Kidney capillary endothelial cell (primary cell): ENCODE measurements around the gene EP400.

Experiments used
- DNase-seq: peaks from one replicate; pipeline ENCODE4 v3.0.0-alpha.2; 2018; ENCODE audit warnings: low spot score

The EP400 gene

GRCh38 chr12:131911851-131912477 is 37.8 kb upstream of the EP400 start:
- DNase-seq = no peak

GRCh38 chr12:131912518-131913274 is 37.0 kb upstream of the EP400 start:
- DNase-seq = peak; percentile 87

GRCh38 chr12:131913666-131914065 is 36.1 kb upstream of the EP400 start:
- no peak for DNase-seq

- DNase-seq = no peak
Measured at GRCh38 chr12:131914179-131914702, 35.5 kb upstream of the EP400 start.

GRCh38 chr12:131915000-131915689 is 34.6 kb upstream of the EP400 start:
- DNase-seq = no peak

- DNase-seq = no peak
Measured at GRCh38 chr12:131915823-131916222, 33.9 kb upstream of the EP400 start.

- no peak for DNase-seq
Measured at GRCh38 chr12:131916306-131917138, 33.2 kb upstream of the EP400 start.

GRCh38 chr12:131917139-131917710 is 32.5 kb upstream of the EP400 start:
- no peak for DNase-seq

- no peak for DNase-seq
Measured at GRCh38 chr12:131917711-131918306, 31.9 kb upstream of the EP400 start.

- DNase-seq = no peak
Measured at GRCh38 chr12:131918311-131919050, 31.3 kb upstream of the EP400 start.

GRCh38 chr12:131919051-131919347 is 30.7 kb upstream of the EP400 start:
- DNase-seq = no peak

GRCh38 chr12:131919366-131920156 is 30.2 kb upstream of the EP400 start:
- no peak for DNase-seq

- DNase-seq = no peak
Measured at GRCh38 chr12:131920157-131920508, 29.6 kb upstream of the EP400 start.

- DNase-seq = no peak
Measured at GRCh38 chr12:131920902-131921840, 28.6 kb upstream of the EP400 start.

GRCh38 chr12:131921866-131922769 is 27.6 kb upstream of the EP400 start:
- DNase-seq = no peak

- DNase-seq = no peak
Measured at GRCh38 chr12:131922772-131923171, 27.0 kb upstream of the EP400 start.

GRCh38 chr12:131923260-131923659 is 26.5 kb upstream of the EP400 start:
- DNase-seq = no peak
